Measurements from ENCODE around the gene SCGB1D1.

The SCGB1D1 gene

GRCh38 chr11:62217191-62217748, 27.3 kb downstream of the SCGB1D1 start:
- no peak overlapping the region for H3K27ac ChIP-seq (ENCODE audit: insufficient read depth, low read length, poor library complexity, severe bottlenecking)
- DNase-seq, result no peak
- no peak overlapping the region for H3K4me3 ChIP-seq (ENCODE audit: insufficient read depth, low read depth, low read length, poor library complexity, severe bottlenecking)
- no peaks in the 10 kb centered on the region for H3K4me1 ChIP-seq (ENCODE audit: control insufficient read depth, insufficient read depth, low read length, poor library complexity, severe bottlenecking)
- H3K9me3 ChIP-seq (ENCODE audit: control insufficient read depth, low read length), result peaks cover 3% of the 10 kb centered on the region
- H3K27me3 ChIP-seq (replicated peaks; ENCODE audit: control insufficient read depth, insufficient read depth, low read length, poor library complexity, severe bottlenecking), result no peaks in the 10 kb centered on the region
- no peaks in the 10 kb centered on the region for H3K36me3 ChIP-seq (ENCODE audit: control insufficient read depth, insufficient read depth, low read length)

GRCh38 chr11:62221498-62221897, 31.5 kb downstream of the SCGB1D1 start:
- Histone ChIP-seq H3K9me3 (ENCODE audit: control insufficient read depth, low read length) (peaks cover 9% of the 10 kb centered on the region), H3K4me1 (ENCODE audit: control insufficient read depth, insufficient read depth, low read length, poor library complexity, severe bottlenecking) (no peaks in the 10 kb centered on the region), H3K36me3 (ENCODE audit: control insufficient read depth, insufficient read depth, low read length) (no peaks in the 10 kb centered on the region), H3K27ac (ENCODE audit: insufficient read depth, low read length, poor library complexity, severe bottlenecking) (no peak overlapping the region), H3K4me3 (ENCODE audit: insufficient read depth, low read depth, low read length, poor library complexity, severe bottlenecking) (no peak overlapping the region), H3K27me3 (replicated peaks; ENCODE audit: control insufficient read depth, insufficient read depth, low read length, poor library complexity, severe bottlenecking) (no peaks in the 10 kb centered on the region)
- no peak for DNase-seq

- Histone ChIP-seq H3K36me3 (ENCODE audit: control insufficient read depth, insufficient read depth, low read length) (no peaks in the 10 kb centered on the region), H3K27ac (ENCODE audit: insufficient read depth, low read length, poor library complexity, severe bottlenecking) (no peak overlapping the region)
- DNase-seq, result no peak
These were observed 33.1 kb downstream of the SCGB1D1 start for GRCh38 chr11:62223095-62223494.

GRCh38 chr11:62233730-62234129, 43.7 kb downstream of the SCGB1D1 start:
- Histone ChIP-seq H3K9me3 (ENCODE audit: control insufficient read depth, low read length) (no peaks in the 10 kb centered on the region), H3K27me3 (replicated peaks; ENCODE audit: control insufficient read depth, insufficient read depth, low read length, poor library complexity, severe bottlenecking) (no peaks in the 10 kb centered on the region)

More at GRCh38 chr11:62223095-62223494, 33.1 kb downstream of the SCGB1D1 start:
- Histone ChIP-seq H3K4me1 (ENCODE audit: control insufficient read depth, insufficient read depth, low read length, poor library complexity, severe bottlenecking) (no peaks in the 10 kb centered on the region), H3K4me3 (ENCODE audit: insufficient read depth, low read depth, low read length, poor library complexity, severe bottlenecking) (no peak overlapping the region), H3K27me3 (replicated peaks; ENCODE audit: control insufficient read depth, insufficient read depth, low read length, poor library complexity, severe bottlenecking) (no peaks in the 10 kb centered on the region), H3K9me3 (ENCODE audit: control insufficient read depth, low read length) (peaks cover 9% of the 10 kb centered on the region)

GRCh38 chr11:62236187-62236586, 46.2 kb downstream of the SCGB1D1 start:
- no peak for DNase-seq
- H3K4me1 ChIP-seq (ENCODE audit: control insufficient read depth, insufficient read depth, low read length, poor library complexity, severe bottlenecking), result no peaks in the 10 kb centered on the region
- no peaks in the 10 kb centered on the region for H3K27me3 ChIP-seq (replicated peaks; ENCODE audit: control insufficient read depth, insufficient read depth, low read length, poor library complexity, severe bottlenecking)
- no peaks in the 10 kb centered on the region for H3K9me3 ChIP-seq (ENCODE audit: control insufficient read depth, low read length)
- no peak overlapping the region for H3K27ac ChIP-seq (ENCODE audit: insufficient read depth, low read length, poor library complexity, severe bottlenecking)
- no peak overlapping the region for H3K4me3 ChIP-seq (ENCODE audit: insufficient read depth, low read depth, low read length, poor library complexity, severe bottlenecking)
- H3K36me3 ChIP-seq (ENCODE audit: control insufficient read depth, insufficient read depth, low read length), result no peaks in the 10 kb centered on the region

More at GRCh38 chr11:62233730-62234129, 43.7 kb downstream of the SCGB1D1 start:
- no peak for DNase-seq
- Histone ChIP-seq H3K4me1 (ENCODE audit: control insufficient read depth, insufficient read depth, low read length, poor library complexity, severe bottlenecking) (no peaks in the 10 kb centered on the region), H3K36me3 (ENCODE audit: control insufficient read depth, insufficient read depth, low read length) (no peaks in the 10 kb centered on the region), H3K27ac (ENCODE audit: insufficient read depth, low read length, poor library complexity, severe bottlenecking) (no peak overlapping the region), H3K4me3 (ENCODE audit: insufficient read depth, low read depth, low read length, poor library complexity, severe bottlenecking) (no peak overlapping the region)

- no peaks in the 10 kb centered on the region for H3K9me3 ChIP-seq (ENCODE audit: control insufficient read depth, low read length)
- DNase-seq, result no peak
- H3K27me3 ChIP-seq (replicated peaks; ENCODE audit: control insufficient read depth, insufficient read depth, low read length, poor library complexity, severe bottlenecking), result no peaks in the 10 kb centered on the region
- H3K27ac ChIP-seq (ENCODE audit: insufficient read depth, low read length, poor library complexity, severe bottlenecking), result no peak overlapping the region
- H3K4me3 ChIP-seq (ENCODE audit: insufficient read depth, low read depth, low read length, poor library complexity, severe bottlenecking), result no peak overlapping the region
- no peaks in the 10 kb centered on the region for H3K36me3 ChIP-seq (ENCODE audit: control insufficient read depth, insufficient read depth, low read length)
- H3K4me1 ChIP-seq (ENCODE audit: control insufficient read depth, insufficient read depth, low read length, poor library complexity, severe bottlenecking), result no peaks in the 10 kb centered on the region
These were observed 47.5 kb downstream of the SCGB1D1 start for GRCh38 chr11:62237499-62237898.

GRCh38 chr11:62238151-62238550, 48.1 kb downstream of the SCGB1D1 start:
- Histone ChIP-seq H3K4me1 (ENCODE audit: control insufficient read depth, insufficient read depth, low read length, poor library complexity, severe bottlenecking) (no peaks in the 10 kb centered on the region), H3K36me3 (ENCODE audit: control insufficient read depth, insufficient read depth, low read length) (no peaks in the 10 kb centered on the region), H3K4me3 (ENCODE audit: insufficient read depth, low read depth, low read length, poor library complexity, severe bottlenecking) (no peak overlapping the region), H3K9me3 (ENCODE audit: control insufficient read depth, low read length) (no peaks in the 10 kb centered on the region), H3K27ac (ENCODE audit: insufficient read depth, low read length, poor library complexity, severe bottlenecking) (no peak overlapping the region), H3K27me3 (replicated peaks; ENCODE audit: control insufficient read depth, insufficient read depth, low read length, poor library complexity, severe bottlenecking) (no peaks in the 10 kb centered on the region)
- DNase-seq, result no peak

- H3K27me3 ChIP-seq (replicated peaks; ENCODE audit: control insufficient read depth, insufficient read depth, low read length, poor library complexity, severe bottlenecking), result no peaks in the 10 kb centered on the region
- H3K4me1 ChIP-seq (ENCODE audit: control insufficient read depth, insufficient read depth, low read length, poor library complexity, severe bottlenecking), result no peaks in the 10 kb centered on the region
- H3K4me3 ChIP-seq (ENCODE audit: insufficient read depth, low read depth, low read length, poor library complexity, severe bottlenecking), result no peak overlapping the region
- DNase-seq, result no peak
- no peak overlapping the region for H3K27ac ChIP-seq (ENCODE audit: insufficient read depth, low read length, poor library complexity, severe bottlenecking)
- no peaks in the 10 kb centered on the region for H3K36me3 ChIP-seq (ENCODE audit: control insufficient read depth, insufficient read depth, low read length)
- H3K9me3 ChIP-seq (ENCODE audit: control insufficient read depth, low read length), result no peaks in the 10 kb centered on the region
These were observed 51.1 kb downstream of the SCGB1D1 start for GRCh38 chr11:62241095-62241494.

- Histone ChIP-seq H3K27ac (ENCODE audit: insufficient read depth, low read length, poor library complexity, severe bottlenecking) (no peak within 1 kb of the TSS), H3K4me3 (ENCODE audit: insufficient read depth, low read depth, low read length, poor library complexity, severe bottlenecking) (no peak within 1 kb of the TSS), H3K9me3 (ENCODE audit: control insufficient read depth, low read length) (no peaks in the 10 kb centered on the region), H3K4me1 (ENCODE audit: control insufficient read depth, insufficient read depth, low read length, poor library complexity, severe bottlenecking) (no peaks in the 10 kb centered on the region), H3K27me3 (replicated peaks; ENCODE audit: control insufficient read depth, insufficient read depth, low read length, poor library complexity, severe bottlenecking) (no peaks in the 10 kb centered on the region), H3K36me3 (ENCODE audit: control insufficient read depth, insufficient read depth, low read length) (no peaks in the 10 kb centered on the region)
- no peak for DNase-seq
These were observed 52.0 kb downstream of the SCGB1D1 start, which contains the start of gene SCGB1D2 for GRCh38 chr11:62242021-62242420. TSS of gene SCGB1D2 (plus strand) at chr11:62242239. CDS start at chr11:62242308, 69 bp downstream.

Measured in effector memory CD4-positive, alpha-beta T cell (primary cell).